Mammary epithelial cell (primary cell): ENCODE data around the gene FASTK.

Source experiments
- EZH2 ChIP-seq: IDR thresholded peaks from 2 replicates; pipeline ENCODE4 v1.6.1; 2012; ENCODE audit warnings: low read length, inconsistent platforms, borderline replicate concordance
- TF ChIP-seq, protein P1 (sequence below), 2 donors: IDR thresholded peaks in 1 of 2; conservative IDR thresholded peaks in 1 of 2; 2 replicates each; pipeline ENCODE4 v1.5.1; 2011 to 2012; ENCODE audit warnings: inconsistent platforms in 2 of 2, low read length in 2 of 2, mild to moderate bottlenecking in 2 of 2, control low read depth in 1 of 2, low read depth in 1 of 2; ENCODE audit not compliant: insufficient read depth in 1 of 2; ENCODE audit errors: extremely low read depth in 1 of 2

DNA sequence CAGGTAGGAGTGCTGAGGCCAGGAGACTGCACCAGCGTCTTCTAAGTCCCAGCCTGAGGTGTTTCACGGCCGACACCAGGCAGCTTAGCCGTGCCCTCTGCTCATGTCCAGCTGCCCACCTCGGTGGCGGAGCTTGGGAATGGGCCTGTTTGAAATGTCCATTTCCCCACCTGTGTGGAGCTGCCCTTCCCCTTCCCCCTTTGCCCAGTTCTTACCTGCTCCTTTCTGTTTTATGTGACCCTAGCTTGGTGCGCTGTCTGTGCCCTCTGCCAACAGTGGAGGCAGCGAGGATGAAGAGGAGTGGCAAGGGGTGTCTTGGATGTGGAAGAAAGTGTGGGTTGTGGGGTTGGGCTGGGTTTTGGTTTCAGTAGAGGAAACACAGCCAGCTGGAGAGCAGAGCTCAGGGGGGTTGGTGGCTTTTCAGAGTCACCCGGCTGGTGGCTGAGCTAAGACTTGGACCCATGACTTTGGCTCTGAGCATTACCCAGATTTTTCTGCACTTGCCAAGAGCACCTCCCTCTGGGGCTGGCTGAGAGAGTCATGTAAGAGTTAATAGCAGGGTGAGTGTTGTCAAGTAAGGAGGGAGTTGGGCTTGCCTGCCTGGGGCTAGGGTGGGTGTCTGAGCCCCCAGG is 49.5 kb upstream of the FASTK start:
- TF ChIP-seq, protein P1, sequence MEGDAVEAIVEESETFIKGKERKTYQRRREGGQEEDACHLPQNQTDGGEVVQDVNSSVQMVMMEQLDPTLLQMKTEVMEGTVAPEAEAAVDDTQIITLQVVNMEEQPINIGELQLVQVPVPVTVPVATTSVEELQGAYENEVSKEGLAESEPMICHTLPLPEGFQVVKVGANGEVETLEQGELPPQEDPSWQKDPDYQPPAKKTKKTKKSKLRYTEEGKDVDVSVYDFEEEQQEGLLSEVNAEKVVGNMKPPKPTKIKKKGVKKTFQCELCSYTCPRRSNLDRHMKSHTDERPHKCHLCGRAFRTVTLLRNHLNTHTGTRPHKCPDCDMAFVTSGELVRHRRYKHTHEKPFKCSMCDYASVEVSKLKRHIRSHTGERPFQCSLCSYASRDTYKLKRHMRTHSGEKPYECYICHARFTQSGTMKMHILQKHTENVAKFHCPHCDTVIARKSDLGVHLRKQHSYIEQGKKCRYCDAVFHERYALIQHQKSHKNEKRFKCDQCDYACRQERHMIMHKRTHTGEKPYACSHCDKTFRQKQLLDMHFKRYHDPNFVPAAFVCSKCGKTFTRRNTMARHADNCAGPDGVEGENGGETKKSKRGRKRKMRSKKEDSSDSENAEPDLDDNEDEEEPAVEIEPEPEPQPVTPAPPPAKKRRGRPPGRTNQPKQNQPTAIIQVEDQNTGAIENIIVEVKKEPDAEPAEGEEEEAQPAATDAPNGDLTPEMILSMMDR (conservative IDR thresholded peaks at IDR 0.05 in 1 of 2, IDR thresholded peaks at IDR 0.05 in 1 of 2; ENCODE audit: extremely low read depth in 1 of 2, insufficient read depth in 1 of 2, low read depth in 1 of 2, low read length in 2 of 2), result no peak
- TF ChIP-seq EZH2, result no peak
